HCT116 (cell line): Measurements from ENCODE around the gene OBSL1. TPM values are rescaled to one million over a fixed set of nuclear protein-coding genes. Genes with fewer than 3 reads are reported as not detected.

Experiments
- ATAC-seq: fragments of 200-7000 bp; cut with Tn5 transposase; 2 replicates; pipeline ENCODE4 v1.9.1; 2020; ENCODE audit warnings: mild to moderate bottlenecking, moderate library complexity
- BruUV-seq: library from RNA; stranded (reverse); fragments of 400-500 nt; replicated peaks from 2 replicates; lab custom pipeline; 2021; lab: Mats Ljungman, UMichigan
- CTCF ChIA-PET: fragments of 300-600 bp; sonication (Branson Sonifier 250); formaldehyde crosslinking; loops from one replicate; lab custom pipeline; 2021; ENCODE audit warnings: antibody characterized with exemption; lab: Charles Lee
- POLR2A ChIA-PET: fragments of 300-600, 350-600 bp; sonication (Branson Sonifier 250); formaldehyde crosslinking; loops from one replicate; lab custom pipeline; 2021; ENCODE audit warnings: antibody characterized with exemption; lab: Charles Lee
- RAD21 ChIA-PET, 2 experiments: fragments of 300-600 bp; sonication (Branson Sonifier 250); formaldehyde crosslinking; loops; one replicate each; lab custom pipeline; 2023; ENCODE audit warnings: low total read pairs in 2 of 2; ENCODE audit not compliant: uncharacterized antibody in 2 of 2, unreplicated experiment in 2 of 2, low non-redundant PET in 1 of 2; lab: Charles Lee
- DNase-seq: peaks from one replicate; pipeline ENCODE4 v3.0.0-alpha.2; 2010; ENCODE audit warnings: low read depth, low spot score
- H2AFZ ChIP-seq: fragments of 200-600 bp; shearing (Covaris generic), sonication (generic); 2 replicates; pipeline ENCODE4 v1.6.1; 2017; ENCODE audit warnings: low read depth, mixed run types, mixed read lengths, antibody characterized with exemption, low read length; ENCODE audit not compliant: poor library complexity, severe bottlenecking
- H3K27ac ChIP-seq: 2 replicates; pipeline ENCODE4 v1.5.1; 2012; ENCODE audit warnings: low read depth, low read length
- H3K27me3 ChIP-seq: fragments of 200-600 bp; sonication (generic); 2 replicates; pipeline ENCODE4 v1.6.1; 2016; ENCODE audit warnings: mixed run types, low read length, mixed read lengths; ENCODE audit not compliant: insufficient read depth
- H3K36me3 ChIP-seq, 2 experiments: fragments of 200-500 bp in 1 of 2; fragments of 200-600 bp in 1 of 2; sonication (Bioruptor generic) in 1 of 2; sonication (generic) in 1 of 2; 2 replicates each; pipeline versions ENCODE4 v1.5.1 to v1.6.1; 2014 to 2016; ENCODE audit warnings: low read length in 2 of 2, inconsistent platforms in 1 of 2, mixed read lengths in 1 of 2, mixed run types in 1 of 2; ENCODE audit not compliant: insufficient read depth in 2 of 2, control insufficient read depth in 1 of 2
- H3K4me1 ChIP-seq, 2 experiments: fragments of 200-600 bp in 1 of 2; sonication (generic) in 1 of 2; 2 replicates each; pipeline versions ENCODE4 v1.5.1 to v1.6.1; 2012 to 2017; ENCODE audit warnings: low read length in 2 of 2, inconsistent platforms in 1 of 2, mild to moderate bottlenecking in 1 of 2, mixed read lengths in 1 of 2, mixed run types in 1 of 2, moderate library complexity in 1 of 2; ENCODE audit not compliant: insufficient read depth in 2 of 2, control insufficient read depth in 1 of 2
- H3K4me2 ChIP-seq: fragments of 200-600 bp; sonication (generic); 2 replicates; pipeline ENCODE4 v1.6.1; 2017; ENCODE audit warnings: mixed run types, low read length, mixed read lengths
- H3K4me3 ChIP-seq, 2 experiments: fragments of 200-600 bp in 1 of 2; sonication (generic) in 1 of 2; replicated peaks in 1 of 2; 2 replicates each; pipeline ENCODE4 v1.5.1; 2011 to 2016; ENCODE audit warnings: low read length in 2 of 2, control low read depth in 1 of 2, low read depth in 1 of 2, mild to moderate bottlenecking in 1 of 2, mixed read lengths in 1 of 2, mixed run types in 1 of 2
- H3K79me2 ChIP-seq: fragments of 200-600 bp; sonication (generic); 2 replicates; pipeline ENCODE4 v1.6.1; 2017; ENCODE audit warnings: mild to moderate bottlenecking, mixed run types, low read length, moderate library complexity, mixed read lengths; ENCODE audit not compliant: insufficient read depth
- H3K9ac ChIP-seq: fragments of 200-600 bp; sonication (generic); 2 replicates; pipeline ENCODE4 v1.6.1; 2016; ENCODE audit warnings: low read length, mixed read lengths
- H3K9me2 ChIP-seq: fragments of 200-600 bp; sonication (generic), shearing (Covaris generic); 2 replicates; pipeline ENCODE4 v1.6.1; 2017; ENCODE audit warnings: mixed run types, mild to moderate bottlenecking, moderate library complexity; ENCODE audit not compliant: insufficient read depth
- H3K9me3 ChIP-seq, 2 experiments: fragments of 200-500 bp in 1 of 2; fragments of 200-600 bp in 1 of 2; sonication (Bioruptor generic) in 1 of 2; sonication (generic) in 1 of 2; 2 replicates each; pipeline ENCODE4 v1.6.1; 2014 to 2017; ENCODE audit warnings: low read length in 2 of 2, mixed read lengths in 2 of 2, inconsistent platforms in 1 of 2, low read depth in 1 of 2, mild to moderate bottlenecking in 1 of 2, mixed run types in 1 of 2, moderate library complexity in 1 of 2; ENCODE audit not compliant: control insufficient read depth in 1 of 2, insufficient read depth in 1 of 2
- H4K20me1 ChIP-seq: fragments of 200-600 bp; sonication (generic), shearing (Covaris generic); 2 replicates; pipeline ENCODE4 v1.6.1; 2017; ENCODE audit warnings: mixed run types, mild to moderate bottlenecking, moderate library complexity; ENCODE audit not compliant: insufficient read depth
- ATF3 ChIP-seq: IDR thresholded peaks from 2 replicates; pipeline ENCODE4 v1.6.1; 2012
- CBX3 ChIP-seq: IDR thresholded peaks from 2 replicates; pipeline ENCODE4 v1.6.1; 2012; ENCODE audit warnings: low read depth
- CEBPB ChIP-seq: IDR thresholded peaks from 2 replicates; pipeline ENCODE4 v1.6.1; 2012; ENCODE audit warnings: low read depth
- CTCF ChIP-seq, 3 experiments: fragments of 200-600 bp in 1 of 3; sonication (generic) in 1 of 3; IDR thresholded peaks in 2 of 3; conservative IDR thresholded peaks in 1 of 3; 2 replicates each; pipeline ENCODE4 v1.5.1; 2012 to 2017; ENCODE audit warnings: low read depth in 2 of 3, low read length in 2 of 3, antibody characterized with exemption in 1 of 3, borderline replicate concordance in 1 of 3, control low read depth in 1 of 3, mild to moderate bottlenecking in 1 of 3, mixed read lengths in 1 of 3, mixed run types in 1 of 3, moderate library complexity in 1 of 3; ENCODE audit not compliant: insufficient read depth in 1 of 3
- EGR1 ChIP-seq: IDR thresholded peaks from 2 replicates; pipeline ENCODE4 v1.6.1; 2012; ENCODE audit warnings: low read depth
- ELF1 ChIP-seq: IDR thresholded peaks from 2 replicates; pipeline ENCODE4 v1.6.1; 2012; ENCODE audit warnings: low read depth, borderline replicate concordance
- EZH2phosphoT487 ChIP-seq: fragments of 200-600 bp; IDR thresholded peaks from 2 replicates; pipeline ENCODE4 v1.6.1; 2018; ENCODE audit warnings: antibody characterized with exemption, borderline replicate concordance
- JUND ChIP-seq: IDR thresholded peaks from 2 replicates; pipeline ENCODE4 v1.6.1; 2012
- POLR2A ChIP-seq: IDR thresholded peaks from 2 replicates; pipeline ENCODE4 v1.7.0; 2011; ENCODE audit warnings: borderline replicate concordance; ENCODE audit not compliant: insufficient read depth, insufficient read length; ENCODE audit errors: extremely low read depth
- RAD21 ChIP-seq: IDR thresholded peaks from 2 replicates; pipeline ENCODE4 v1.6.1; 2012; ENCODE audit warnings: low read depth, mild to moderate bottlenecking
- SIN3A ChIP-seq: IDR thresholded peaks from 2 replicates; pipeline ENCODE4 v1.6.1; 2012; ENCODE audit warnings: low read depth
- SP1 ChIP-seq: IDR thresholded peaks from 2 replicates; pipeline ENCODE4 v1.6.1; 2012; ENCODE audit warnings: low read depth
- TCF7L2 ChIP-seq: IDR thresholded peaks from 2 replicates; pipeline ENCODE4 v1.7.0; 2011; ENCODE audit warnings: borderline replicate concordance, inconsistent platforms; ENCODE audit not compliant: insufficient read depth, insufficient read length; ENCODE audit errors: extremely low read depth
- ZFX ChIP-seq: fragments of 450-650 bp; IDR thresholded peaks from 2 replicates; pipeline ENCODE4 v1.6.1; 2017
- ZNF274 ChIP-seq: fragments of 200-500 bp; sonication (Bioruptor generic); IDR thresholded peaks from 2 replicates; pipeline ENCODE4 v1.6.1; 2014; ENCODE audit warnings: mild to moderate bottlenecking, low read depth, low read length, inconsistent platforms
- intact Hi-C: fragments of 100-400 bp; cut with micrococcal nuclease; formaldehyde crosslinking; loops from 2 replicates; pipeline ENCODE4 v1.10.0; 2022
- total RNA-seq: library from RNA; stranded (reverse); gene quantifications from one replicate; pipeline ENCODE4 v1.2.1, GENCODE V29; 2021; ENCODE audit not compliant: unreplicated experiment

Gene OBSL1
- total RNA-seq, 1 experiment from 2014 or later = 45.2 TPM

GRCh38 chr2:219559156-219559915, 12.0 kb downstream of the OBSL1 start:
- H3K36me3 ChIP-seq = no peaks in the 10 kb centered on the region
- RAD21 ChIA-PET = no interaction called here
- H3K9me2 ChIP-seq = no peaks in the 10 kb centered on the region
- CTCF ChIA-PET = interaction anchor here (1.0 to 2.6 kb wide), 8 partner anchors 8 to 64 kb away, joined by 3 to 16 read pairs (median 4); partner anchors contain the start of genes INHA, OBSL1 and STK11IP
- no peaks in the 10 kb centered on the region for H3K9me3 ChIP-seq
- H3K4me2 ChIP-seq = no peak overlapping the region
- no peak overlapping the region for H2AFZ ChIP-seq
- intact Hi-C loops = no loop called here
- no peak for TF ChIP-seq SIN3A
- no peak for TF ChIP-seq RAD21
- TF ChIP-seq EZH2phosphoT487 = no peak
- no peak for TF ChIP-seq ELF1
- TF ChIP-seq ATF3 = no peak
- TF ChIP-seq CEBPB = no peak
- no peak for TF ChIP-seq ZFX
- no peak for TF ChIP-seq POLR2A
- no peak for TF ChIP-seq CBX3
- TF ChIP-seq EGR1 = no peak
- no peak for TF ChIP-seq SP1
- no peak for TF ChIP-seq JUND
- no peak for TF ChIP-seq TCF7L2
- TF ChIP-seq ZNF274 = no peak
- no peak for TF ChIP-seq CTCF (IDR thresholded peaks at IDR 0.05 in 2 of 3, conservative IDR thresholded peaks at IDR 0.05 in 1 of 3; ENCODE audit: borderline replicate concordance in 1 of 3, insufficient read depth in 1 of 3, low read depth in 2 of 3, low read length in 2 of 3)
- H3K4me1 ChIP-seq = peaks cover 0 to 4% of the 10 kb centered on the region in 2 experiments; a peak in 1 of 4 replicates
- POLR2A ChIA-PET = no interaction called here
- no TSS peak for BruUV-seq
- no peaks in the 10 kb centered on the region for H3K79me2 ChIP-seq
- no peak overlapping the region for H3K4me3 ChIP-seq
- H3K27me3 ChIP-seq = no peaks in the 10 kb centered on the region
- H4K20me1 ChIP-seq = no peaks in the 10 kb centered on the region
- ATAC-seq (no peak), DNase-seq (no peak)
- H3K27ac ChIP-seq = no peak overlapping the region
- H3K9ac ChIP-seq = no peak overlapping the region
